Sigmoid colon (tissue), 4 donors: Measurements from ENCODE around the gene NAGS.

ENCODE experiments used
- EP300 ChIP-seq, 4 donors: sonication (generic); formaldehyde crosslinking; IDR thresholded peaks; one replicate each; pipeline ENCODE4 v1.6.1; 2017; ENCODE audit warnings: antibody characterized with exemption in 4 of 4
- POLR2A ChIP-seq, 2 donors: fragments of 450-650 bp; IDR thresholded peaks; one replicate each; pipeline ENCODE4 v1.6.1; 2016; ENCODE audit warnings: antibody characterized with exemption in 2 of 2, mild to moderate bottlenecking in 2 of 2, moderate library complexity in 2 of 2
- POLR2AphosphoS5 ChIP-seq, 4 donors: sonication (generic); formaldehyde crosslinking; IDR thresholded peaks; one replicate each; pipeline ENCODE4 v1.6.1; 2017; ENCODE audit warnings: antibody characterized with exemption in 4 of 4
- TF ChIP-seq, protein P1 (sequence below), 4 experiments: fragments of 450-650 bp in 3 of 4; fragments of 200-600 bp in 1 of 4; IDR thresholded peaks; one replicate each; pipeline ENCODE4 v1.5.1; 2016 to 2019; ENCODE audit warnings: antibody characterized with exemption in 4 of 4, mild to moderate bottlenecking in 3 of 4, moderate library complexity in 2 of 4

- TF ChIP-seq POLR2A (IDR thresholded peaks at IDR 0.05), result no peak
- TF ChIP-seq, protein P1, sequence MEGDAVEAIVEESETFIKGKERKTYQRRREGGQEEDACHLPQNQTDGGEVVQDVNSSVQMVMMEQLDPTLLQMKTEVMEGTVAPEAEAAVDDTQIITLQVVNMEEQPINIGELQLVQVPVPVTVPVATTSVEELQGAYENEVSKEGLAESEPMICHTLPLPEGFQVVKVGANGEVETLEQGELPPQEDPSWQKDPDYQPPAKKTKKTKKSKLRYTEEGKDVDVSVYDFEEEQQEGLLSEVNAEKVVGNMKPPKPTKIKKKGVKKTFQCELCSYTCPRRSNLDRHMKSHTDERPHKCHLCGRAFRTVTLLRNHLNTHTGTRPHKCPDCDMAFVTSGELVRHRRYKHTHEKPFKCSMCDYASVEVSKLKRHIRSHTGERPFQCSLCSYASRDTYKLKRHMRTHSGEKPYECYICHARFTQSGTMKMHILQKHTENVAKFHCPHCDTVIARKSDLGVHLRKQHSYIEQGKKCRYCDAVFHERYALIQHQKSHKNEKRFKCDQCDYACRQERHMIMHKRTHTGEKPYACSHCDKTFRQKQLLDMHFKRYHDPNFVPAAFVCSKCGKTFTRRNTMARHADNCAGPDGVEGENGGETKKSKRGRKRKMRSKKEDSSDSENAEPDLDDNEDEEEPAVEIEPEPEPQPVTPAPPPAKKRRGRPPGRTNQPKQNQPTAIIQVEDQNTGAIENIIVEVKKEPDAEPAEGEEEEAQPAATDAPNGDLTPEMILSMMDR (IDR thresholded peaks at IDR 0.05), result no peak
- no peak for TF ChIP-seq POLR2AphosphoS5 (IDR thresholded peaks at IDR 0.05)
- TF ChIP-seq EP300 (IDR thresholded peaks at IDR 0.05), result no peak
Measured at GRCh38 chr17:43995150-43995471, 9.3 kb upstream of the NAGS start.
